ENCODE results near the gene DYRK1B.
A peak's percentile ranks its signal among the peaks of the same experiment; 100 is the strongest.

The DYRK1B gene

DNA sequence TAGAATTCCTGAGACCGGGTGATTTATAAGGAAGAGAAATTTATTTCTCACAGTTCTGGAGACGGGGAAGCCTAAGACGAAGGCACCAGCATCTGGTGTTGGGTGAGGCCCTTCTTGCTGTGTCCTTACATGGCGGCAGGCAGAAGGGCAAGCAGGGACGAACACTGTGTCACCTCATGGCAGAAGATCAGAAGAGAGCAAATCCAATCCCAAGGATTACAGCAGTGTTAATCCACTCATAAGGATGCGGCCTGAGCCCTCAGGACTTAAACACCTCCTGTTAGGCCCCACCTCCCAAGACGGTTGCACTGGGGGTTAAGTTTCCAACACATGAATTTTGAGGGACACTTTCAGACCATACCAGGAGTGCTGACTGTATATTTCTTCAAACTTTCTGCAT is 18.9 kb upstream of the DYRK1B start:
- DNase-seq, result no peak

GRCh38 chr19:39850892-39851291 is 16.9 kb upstream of the DYRK1B start:
- no peak for DNase-seq

- DNase-seq, result no peak
These were observed 14.4 kb upstream of the DYRK1B start for GRCh38 chr19:39848392-39848791.

DNA sequence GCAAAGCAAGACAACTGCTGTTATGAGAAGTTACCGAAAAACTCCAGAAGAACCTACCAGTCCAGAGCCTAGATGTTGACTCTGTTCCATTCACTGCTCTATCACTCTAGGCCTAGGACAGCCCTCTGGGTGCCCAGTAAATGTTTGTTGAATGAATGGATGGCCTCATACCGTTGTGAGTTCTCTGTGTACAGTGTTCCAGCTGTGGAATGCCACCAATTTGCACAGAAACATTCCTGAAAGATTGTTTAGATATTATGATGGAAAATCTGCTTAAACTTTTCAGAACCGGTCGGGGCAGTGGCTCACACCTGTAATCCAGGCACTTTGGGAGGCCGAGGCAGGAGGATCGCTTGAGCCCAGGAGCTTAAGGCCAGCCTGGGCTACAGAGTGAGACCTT is 13.6 kb upstream of the DYRK1B start:
- no peak for DNase-seq

DNA sequence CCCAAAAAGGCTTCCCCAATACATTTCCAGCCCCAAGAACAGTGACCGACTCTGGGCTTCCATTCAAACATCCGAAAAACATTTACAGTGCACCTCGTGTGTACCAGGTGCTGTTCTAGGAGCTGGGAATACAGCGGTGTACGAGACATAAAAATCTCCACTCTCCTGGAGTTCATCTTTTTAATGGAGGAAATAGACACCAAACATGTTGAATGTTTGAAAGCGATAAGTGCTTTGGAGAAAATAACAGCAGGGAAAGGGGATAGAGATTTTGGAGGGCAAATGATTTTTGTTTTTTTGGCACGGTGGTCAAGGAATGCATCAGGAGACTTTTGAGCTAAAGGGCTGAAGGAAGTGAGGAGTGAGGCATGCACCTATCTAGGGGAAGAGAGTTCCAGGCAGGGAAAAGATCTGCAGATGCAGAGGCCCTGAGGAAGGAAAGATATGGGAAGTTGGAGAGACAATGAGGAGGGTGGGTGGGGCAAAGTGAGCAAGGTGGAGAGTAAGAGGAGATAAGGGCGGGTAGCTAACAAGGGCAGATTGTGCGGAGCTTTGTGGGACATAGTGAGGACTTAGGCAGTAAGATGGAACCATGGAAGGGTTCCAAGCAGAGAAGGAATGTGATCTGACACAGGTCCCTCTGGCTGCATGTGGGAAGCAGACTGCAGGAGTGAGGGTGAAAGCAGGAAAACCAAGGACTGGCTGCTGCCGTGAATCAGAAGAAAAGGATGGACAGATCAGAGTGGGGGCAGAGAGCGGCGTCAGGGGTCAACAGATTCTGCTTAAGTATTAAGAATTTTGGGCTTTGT is 12.9 kb upstream of the DYRK1B start:
- no peak for DNase-seq

DNA sequence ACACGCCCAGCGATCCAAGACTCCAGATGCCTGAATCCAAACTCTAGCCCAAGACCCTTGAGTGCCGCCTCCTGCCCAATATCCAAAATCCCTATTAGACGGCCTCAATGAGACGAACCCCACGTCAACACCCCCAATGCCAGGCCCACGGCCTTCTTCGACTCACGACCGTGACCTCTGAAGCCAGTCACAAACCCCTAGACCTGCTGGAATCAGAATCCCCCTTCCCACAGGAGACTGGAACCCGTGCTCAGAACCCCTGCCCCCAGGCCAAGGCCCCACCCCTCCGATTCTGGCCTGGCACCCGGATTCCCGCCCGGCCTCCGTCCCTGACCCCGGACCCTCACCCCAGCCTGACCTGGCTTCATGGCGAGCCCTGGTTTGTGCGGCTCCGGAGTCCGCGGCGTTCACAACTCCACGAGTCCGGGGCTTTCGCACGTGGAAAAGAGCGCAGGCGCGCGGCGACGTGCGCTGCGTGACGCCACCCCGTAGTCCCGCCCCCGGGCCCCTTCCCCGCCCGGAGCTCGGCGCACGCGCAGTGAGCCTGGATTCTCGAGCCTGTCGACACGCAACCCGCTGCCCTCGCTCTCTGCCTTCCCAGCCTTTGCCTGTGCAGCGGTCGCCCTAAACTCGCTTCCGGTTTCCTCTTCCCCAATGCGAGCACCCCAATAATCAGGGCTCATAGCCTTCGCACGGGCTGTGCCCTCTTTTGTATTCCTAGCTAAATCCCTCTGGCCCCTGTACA is 12.1 kb upstream of the DYRK1B start, which contains the start of gene FBL:
Gene FBL (minus strand): TSS at position 447 of the 745 bp plus-strand sequence. CDS start 79 bp downstream, at position 368.
- peak; percentile 99 for DNase-seq

GRCh38 chr19:39845584-39845932 is 11.6 kb upstream of the DYRK1B start:
- peak; percentile 33 to 35 for DNase-seq

GRCh38 chr19:39845172-39845571 is 11.2 kb upstream of the DYRK1B start:
- DNase-seq, result no peak

- no peak for DNase-seq
These were observed 10.2 kb upstream of the DYRK1B start for GRCh38 chr19:39843919-39844793.

DNA sequence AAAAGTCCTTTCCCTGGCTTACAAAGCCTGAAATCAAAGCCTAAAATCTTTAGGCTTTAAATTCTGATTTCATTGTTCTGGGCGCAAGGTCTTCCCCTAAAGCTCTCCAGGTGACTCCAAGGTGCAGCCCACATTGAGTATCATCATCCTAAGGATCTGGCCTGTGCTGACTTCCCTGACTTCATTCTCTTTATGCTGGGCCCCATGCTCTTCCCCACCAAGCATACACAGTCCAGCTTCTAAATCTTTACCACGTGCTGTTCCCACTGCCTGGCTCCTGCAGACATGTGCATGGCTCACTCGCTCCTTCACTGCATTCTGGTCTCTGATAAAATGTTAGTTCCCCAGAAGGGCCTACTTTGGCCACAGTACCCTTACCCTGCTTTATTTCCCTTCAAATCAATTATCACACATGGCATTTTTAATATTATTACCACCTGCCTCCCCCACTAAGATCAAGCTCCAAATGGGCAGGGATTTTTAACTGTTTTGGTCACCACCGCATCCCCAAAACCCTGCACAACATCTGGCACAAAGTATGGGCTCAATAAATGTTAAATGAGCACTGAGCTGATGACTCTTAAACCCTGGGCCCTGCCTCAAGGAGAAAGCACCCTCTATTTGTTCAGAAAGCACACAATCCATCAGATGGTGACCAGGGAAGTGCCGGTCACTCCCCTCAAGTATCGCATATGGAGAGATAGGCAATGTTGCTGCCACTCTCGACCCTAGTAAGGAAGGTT is 8.9 kb upstream of the DYRK1B start:
- DNase-seq, result no peak

GRCh38 chr19:39841041-39841440 is 7.1 kb upstream of the DYRK1B start:
- DNase-seq, result no peak

GRCh38 chr19:39840492-39840891 is 6.5 kb upstream of the DYRK1B start:
- DNase-seq, result no peak

DNA sequence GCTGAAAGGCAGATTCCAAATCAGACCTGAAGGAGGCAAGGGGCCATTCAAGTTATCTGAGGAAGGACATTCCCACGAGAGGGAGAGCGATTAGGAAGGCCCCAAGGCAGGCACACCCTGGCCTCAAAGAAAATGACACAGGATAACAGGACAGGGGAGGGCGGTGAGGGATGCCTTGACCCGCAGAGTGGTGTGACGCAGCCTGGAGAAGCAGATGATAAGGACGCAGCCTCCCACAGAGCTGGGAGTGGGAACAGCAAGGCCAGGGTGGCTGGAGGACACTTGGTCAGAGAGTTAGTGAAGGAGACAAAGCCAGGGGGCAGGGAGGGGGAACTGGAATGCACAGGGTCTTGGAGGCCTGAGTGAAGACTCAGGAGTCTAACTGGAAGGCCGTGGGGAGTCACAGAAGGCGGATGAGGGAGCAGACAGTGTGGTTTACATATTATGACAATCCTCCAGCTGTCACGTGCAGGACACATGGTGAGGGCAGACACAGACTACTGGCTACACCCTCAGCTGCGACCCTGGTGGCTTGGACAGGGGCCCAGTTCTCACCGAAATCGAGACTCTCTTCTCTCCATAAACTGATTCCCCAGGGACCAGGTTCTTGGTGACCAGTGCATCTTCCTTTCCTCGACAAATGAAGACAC is 5.8 kb upstream of the DYRK1B start:
- DNase-seq, result no peak

GRCh38 chr19:39838569-39838968 is 4.6 kb upstream of the DYRK1B start:
- no peak for DNase-seq

DNA sequence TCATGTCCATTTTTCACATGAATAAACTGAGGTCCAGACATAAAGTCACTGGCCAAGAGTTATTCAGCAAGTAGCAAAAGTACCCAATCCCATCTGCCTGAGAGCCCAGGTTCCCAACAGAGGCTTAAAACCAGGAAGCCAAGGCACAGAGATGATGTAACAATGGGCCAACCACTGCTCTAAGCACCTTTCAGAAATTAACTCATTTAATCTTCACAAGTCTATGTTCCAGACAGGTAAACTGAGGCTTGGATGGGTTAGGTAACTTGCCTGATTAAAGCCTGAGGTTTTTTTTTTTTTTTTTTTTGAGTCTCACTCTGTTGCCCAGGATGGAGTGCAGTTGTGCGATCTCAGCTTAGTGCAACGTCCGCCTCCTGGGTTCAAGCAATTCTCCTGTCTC is 4.0 kb upstream of the DYRK1B start:
- no peak for DNase-seq

- DNase-seq, result no peak
These were observed 402 bp upstream of the DYRK1B start for GRCh38 chr19:39834287-39834841.

- no peak for DNase-seq
These were observed 850 bp downstream of the DYRK1B start for GRCh38 chr19:39833160-39833463.

- no peak for DNase-seq
These were observed 1.4 kb downstream of the DYRK1B start for GRCh38 chr19:39832341-39833083.

- no peak for DNase-seq
These were observed 2.3 kb downstream of the DYRK1B start for GRCh38 chr19:39831679-39832078.

- DNase-seq, result no peak
These were observed 3.1 kb downstream of the DYRK1B start for GRCh38 chr19:39830847-39831246.

DNA sequence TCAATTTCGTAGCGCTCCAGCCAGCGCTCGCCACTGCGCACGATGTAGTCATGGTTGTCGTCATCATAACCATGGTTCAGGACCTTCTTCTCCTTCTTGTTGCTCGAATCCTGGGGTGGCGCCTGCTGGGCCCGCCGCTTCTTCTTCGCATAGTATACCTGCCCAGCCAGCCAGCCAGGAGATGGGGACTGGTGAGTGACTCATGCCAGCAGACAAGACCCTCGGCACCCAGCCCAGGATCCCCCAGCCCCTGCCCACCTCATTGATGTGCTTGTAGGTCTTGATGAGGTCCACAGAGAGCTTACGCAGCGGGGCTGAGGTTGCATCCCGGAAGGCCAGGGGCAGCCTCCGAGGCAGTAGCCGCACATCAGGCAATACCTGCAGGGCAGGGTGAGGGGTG is 3.6 kb downstream of the DYRK1B start:
- DNase-seq, result no peak
